ENCODE results near the gene PYHIN1. TPM values are rescaled to one million over a fixed set of nuclear protein-coding genes. Genes with fewer than 3 reads are reported as not detected.

Gene PYHIN1
- total and polyA plus RNA-seq, 2 of the 4 experiments (the other 2 are of a cell fraction), result not detected

DNA sequence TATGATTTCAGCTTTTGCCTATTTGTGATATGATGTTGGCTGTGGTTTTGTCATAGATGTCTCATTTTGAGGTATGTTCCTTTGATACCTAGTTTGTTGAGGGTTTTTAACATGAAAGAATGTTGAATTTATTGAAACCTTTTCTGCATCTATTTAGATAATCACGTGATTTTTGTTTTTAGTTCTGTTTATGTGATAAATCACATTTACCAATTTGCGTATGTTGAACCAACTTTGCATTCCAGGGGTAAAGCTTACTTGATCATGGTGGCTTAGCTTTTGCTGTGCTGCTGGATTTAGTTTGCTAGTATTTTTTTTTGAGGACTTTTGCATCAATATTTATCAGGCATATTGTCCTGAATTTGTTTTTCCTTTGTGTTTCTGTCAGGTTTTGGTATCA, 51.9 kb downstream of the PYHIN1 start:
- BruUV-seq (replicated peaks), result no TSS peak
- no CpG with 5 or more reads among the region's 2 CpGs for WGBS, 2 experiments (ENCODE audit: extremely low coverage in 2 of 2, insufficient read length in 1 of 2)
- no peak overlapping the region for H3K4ac ChIP-seq (ENCODE audit: low read depth, low read length)

More for the DNA sequence above, 51.9 kb downstream of the PYHIN1 start:
- no peak overlapping the region for H2AK5ac ChIP-seq (ENCODE audit: low read depth, low read length)
- H3K9me1 ChIP-seq (ENCODE audit: insufficient read depth, low read length), result no peaks in the 10 kb centered on the region
- no peak overlapping the region for H3K27ac ChIP-seq (ENCODE audit: insufficient read depth, low read length)
- no peaks in the 10 kb centered on the region for H3K27me3 ChIP-seq (ENCODE audit: control insufficient read depth, insufficient read depth, low read length)
- H4K91ac ChIP-seq (ENCODE audit: insufficient read depth, low read depth, low read length), result no peak overlapping the region
- no peaks in the 10 kb centered on the region for H4K20me1 ChIP-seq (ENCODE audit: insufficient read depth, low read length)
- intact Hi-C loops (cut with micrococcal nuclease), result no loop called here
- H4K8ac ChIP-seq (ENCODE audit: low read depth in 2 of 2, low read length in 2 of 2), result no peak overlapping the region
- no peaks in the 10 kb centered on the region for H3K36me3 ChIP-seq (ENCODE audit: control insufficient read depth, insufficient read depth, low read length)
- no peak overlapping the region for H2BK120ac ChIP-seq (ENCODE audit: low read depth, low read length)
- H2BK5ac ChIP-seq (ENCODE audit: low read depth, low read length, poor library complexity, severe bottlenecking), result no peak overlapping the region
- no peak overlapping the region for H2BK15ac ChIP-seq (ENCODE audit: low read depth, low read length)
- no peaks in the 10 kb centered on the region for H3K4me1 ChIP-seq (ENCODE audit: control insufficient read depth, insufficient read depth, low read length)
- dilution Hi-C loops (cut with HindIII; ENCODE audit: low sequenced_read_pairs, unreplicated experiment), result no loop called here
- no peak overlapping the region for H4K5ac ChIP-seq (ENCODE audit: low read depth, low read length)
- no peak overlapping the region for H3K23ac ChIP-seq (ENCODE audit: low read depth, low read length)
- H2BK20ac ChIP-seq (ENCODE audit: low read depth, low read length), result no peak overlapping the region
- ChIA-PET CTCF (no interaction called here), POLR2A (ENCODE audit: unreplicated experiment) (no interaction called here)
- DNase-seq, result no peak
- in situ Hi-C loops (cut with MboI; ENCODE audit: low sequenced_read_pairs), result no loop called here
- H3K79me1 ChIP-seq (ENCODE audit: low read depth in 1 of 2, low read length in 2 of 2), result no peaks in the 10 kb centered on the region
- H3K14ac ChIP-seq (replicated peaks; ENCODE audit: low read depth, low read length), result no peak overlapping the region
- no peak overlapping the region for H3K56ac ChIP-seq (ENCODE audit: extremely low read depth, insufficient read depth, low read length)
- no peak overlapping the region for H2AK9ac ChIP-seq (replicated peaks; ENCODE audit: low read depth, low read length, poor library complexity)
- no peak overlapping the region for H3K9ac ChIP-seq (ENCODE audit: low read depth, low read length)
- no peak overlapping the region for H3K4me2 ChIP-seq (ENCODE audit: low read depth, low read length)
- H3K18ac ChIP-seq (ENCODE audit: low read depth, low read length), result no peak overlapping the region
- H2AFZ ChIP-seq (replicated peaks; ENCODE audit: low read length, poor library complexity), result no peak overlapping the region
- TF ChIP-seq POLR2A (IDR thresholded peaks at IDR 0.05; ENCODE audit: low read depth, low read length) (no peak), RAD21 (IDR thresholded peaks at IDR 0.05; ENCODE audit: low read length) (no peak), SMC3 (IDR thresholded peaks at IDR 0.05; ENCODE audit: low read depth, low read length) (no peak), BHLHE40 (IDR thresholded peaks at IDR 0.05; ENCODE audit: low read depth, low read length) (no peak), NFE2L2 (IDR thresholded peaks at IDR 0.05; ENCODE audit: low read depth, low read length) (no peak)
- H3K4me3 ChIP-seq (ENCODE audit: insufficient read depth, low read depth, low read length), result no peak overlapping the region
- no peaks in the 10 kb centered on the region for H3K9me3 ChIP-seq (ENCODE audit: control insufficient read depth, insufficient read depth, low read length)
- ATAC-seq (ENCODE audit: low read depth), result no peak
